ENCODE data around the gene CLIC4. TPM values are rescaled to one million over a fixed set of nuclear protein-coding genes. Genes with fewer than 3 reads are reported as not detected.

The CLIC4 gene
- total and polyA plus RNA-seq, 2 experiments from 2014 or later = 92.5 to 308 TPM

DNA sequence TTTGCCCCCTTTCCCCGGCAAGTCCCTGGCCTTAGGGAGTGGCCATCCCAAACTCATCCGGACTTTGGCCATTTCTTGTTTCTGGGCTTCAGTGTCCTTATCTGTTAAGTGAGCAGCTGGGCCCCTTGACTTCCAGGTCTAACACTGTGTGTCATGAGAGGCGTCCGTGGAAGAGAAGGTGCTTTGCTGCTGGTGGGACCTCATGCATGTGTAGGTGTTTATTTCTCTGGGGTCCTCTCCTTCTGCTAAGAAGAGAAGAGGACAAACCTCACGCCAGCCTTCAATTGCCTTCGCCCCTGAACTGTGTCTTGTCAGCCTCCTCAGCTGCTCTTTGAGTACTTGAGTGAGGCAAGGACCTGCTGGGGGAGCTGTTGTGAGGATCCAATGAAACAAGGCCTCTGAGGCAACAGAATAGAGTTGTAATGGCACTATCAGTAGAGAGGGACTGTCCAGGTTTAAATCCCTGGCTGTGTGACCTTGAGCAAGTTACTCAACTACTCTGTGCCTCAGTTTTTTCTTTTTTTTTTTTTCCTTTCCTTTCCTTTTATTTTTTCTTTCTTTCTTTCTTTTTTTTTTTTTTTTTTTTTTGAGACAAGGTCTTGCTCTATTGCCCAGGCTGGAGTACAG is 112.4 kb downstream of the CLIC4 start:
- no peaks in the 10 kb centered on the region for H3K36me3 ChIP-seq (ENCODE audit: insufficient read depth)
- H4K20me1 ChIP-seq (replicated peaks; ENCODE audit: insufficient read depth) = no peaks in the 10 kb centered on the region
- DNase-seq (ENCODE audit: low spot score) (peak; percentile 56), ATAC-seq (peak; percentile 68)
- Mint-ChIP-seq H3K9me3 (no peaks in the 10 kb centered on the region), H3K4me3 (no peak overlapping the region), H3K27me3 (ENCODE audit: insufficient read depth, low read depth, poor library complexity) (peaks cover 3% of the 10 kb centered on the region), H3K27ac (no peak overlapping the region), H3K4me1 (peaks cover 3% of the 10 kb centered on the region), H3K36me3 (ENCODE audit: low read depth) (no peaks in the 10 kb centered on the region)
- no peak overlapping the region for H3K4me3 ChIP-seq
- H3K27me3 ChIP-seq (ENCODE audit: insufficient read depth) = no peaks in the 10 kb centered on the region
- H3F3A ChIP-seq (replicated peaks; ENCODE audit: low read depth) = no peaks in the 10 kb centered on the region
- H2AFZ ChIP-seq = no peak overlapping the region
- no peaks in the 10 kb centered on the region for H3K9me2 ChIP-seq (ENCODE audit: insufficient read depth)
- no peaks in the 10 kb centered on the region for H3K4me1 ChIP-seq (ENCODE audit: insufficient read depth)
- no peak overlapping the region for H3K4me2 ChIP-seq
- H3K27ac ChIP-seq (ENCODE audit: low read depth) = no peak overlapping the region
- no peaks in the 10 kb centered on the region for H3K79me2 ChIP-seq (replicated peaks; ENCODE audit: insufficient read depth)
- TF ChIP-seq EZH2phosphoT487 (IDR thresholded peaks at IDR 0.05; ENCODE audit: unreplicated experiment) (no peak), ZNF114 (CRISPR knock-in tag; IDR thresholded peaks at IDR 0.05) (no peak), JUNB (IDR thresholded peaks at IDR 0.05; ENCODE audit: unreplicated experiment) (no peak), CREB1 (CRISPR knock-in tag; IDR thresholded peaks at IDR 0.05; ENCODE audit: low read depth) (no peak), ZNF331 (CRISPR knock-in tag; IDR thresholded peaks at IDR 0.05; ENCODE audit: low read depth) (no peak)
- TF ChIP-seq, protein P1, sequence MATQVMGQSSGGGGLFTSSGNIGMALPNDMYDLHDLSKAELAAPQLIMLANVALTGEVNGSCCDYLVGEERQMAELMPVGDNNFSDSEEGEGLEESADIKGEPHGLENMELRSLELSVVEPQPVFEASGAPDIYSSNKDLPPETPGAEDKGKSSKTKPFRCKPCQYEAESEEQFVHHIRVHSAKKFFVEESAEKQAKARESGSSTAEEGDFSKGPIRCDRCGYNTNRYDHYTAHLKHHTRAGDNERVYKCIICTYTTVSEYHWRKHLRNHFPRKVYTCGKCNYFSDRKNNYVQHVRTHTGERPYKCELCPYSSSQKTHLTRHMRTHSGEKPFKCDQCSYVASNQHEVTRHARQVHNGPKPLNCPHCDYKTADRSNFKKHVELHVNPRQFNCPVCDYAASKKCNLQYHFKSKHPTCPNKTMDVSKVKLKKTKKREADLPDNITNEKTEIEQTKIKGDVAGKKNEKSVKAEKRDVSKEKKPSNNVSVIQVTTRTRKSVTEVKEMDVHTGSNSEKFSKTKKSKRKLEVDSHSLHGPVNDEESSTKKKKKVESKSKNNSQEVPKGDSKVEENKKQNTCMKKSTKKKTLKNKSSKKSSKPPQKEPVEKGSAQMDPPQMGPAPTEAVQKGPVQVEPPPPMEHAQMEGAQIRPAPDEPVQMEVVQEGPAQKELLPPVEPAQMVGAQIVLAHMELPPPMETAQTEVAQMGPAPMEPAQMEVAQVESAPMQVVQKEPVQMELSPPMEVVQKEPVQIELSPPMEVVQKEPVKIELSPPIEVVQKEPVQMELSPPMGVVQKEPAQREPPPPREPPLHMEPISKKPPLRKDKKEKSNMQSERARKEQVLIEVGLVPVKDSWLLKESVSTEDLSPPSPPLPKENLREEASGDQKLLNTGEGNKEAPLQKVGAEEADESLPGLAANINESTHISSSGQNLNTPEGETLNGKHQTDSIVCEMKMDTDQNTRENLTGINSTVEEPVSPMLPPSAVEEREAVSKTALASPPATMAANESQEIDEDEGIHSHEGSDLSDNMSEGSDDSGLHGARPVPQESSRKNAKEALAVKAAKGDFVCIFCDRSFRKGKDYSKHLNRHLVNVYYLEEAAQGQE (IDR thresholded peaks at IDR 0.05; ENCODE audit: unreplicated experiment) = no peak
- TF ChIP-seq, protein P2, sequence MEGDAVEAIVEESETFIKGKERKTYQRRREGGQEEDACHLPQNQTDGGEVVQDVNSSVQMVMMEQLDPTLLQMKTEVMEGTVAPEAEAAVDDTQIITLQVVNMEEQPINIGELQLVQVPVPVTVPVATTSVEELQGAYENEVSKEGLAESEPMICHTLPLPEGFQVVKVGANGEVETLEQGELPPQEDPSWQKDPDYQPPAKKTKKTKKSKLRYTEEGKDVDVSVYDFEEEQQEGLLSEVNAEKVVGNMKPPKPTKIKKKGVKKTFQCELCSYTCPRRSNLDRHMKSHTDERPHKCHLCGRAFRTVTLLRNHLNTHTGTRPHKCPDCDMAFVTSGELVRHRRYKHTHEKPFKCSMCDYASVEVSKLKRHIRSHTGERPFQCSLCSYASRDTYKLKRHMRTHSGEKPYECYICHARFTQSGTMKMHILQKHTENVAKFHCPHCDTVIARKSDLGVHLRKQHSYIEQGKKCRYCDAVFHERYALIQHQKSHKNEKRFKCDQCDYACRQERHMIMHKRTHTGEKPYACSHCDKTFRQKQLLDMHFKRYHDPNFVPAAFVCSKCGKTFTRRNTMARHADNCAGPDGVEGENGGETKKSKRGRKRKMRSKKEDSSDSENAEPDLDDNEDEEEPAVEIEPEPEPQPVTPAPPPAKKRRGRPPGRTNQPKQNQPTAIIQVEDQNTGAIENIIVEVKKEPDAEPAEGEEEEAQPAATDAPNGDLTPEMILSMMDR (conservative IDR thresholded peaks at IDR 0.05; ENCODE audit: low read depth in 2 of 2) = peak; percentile 16 to 54; a peak in 2 of 4 replicates

DNA sequence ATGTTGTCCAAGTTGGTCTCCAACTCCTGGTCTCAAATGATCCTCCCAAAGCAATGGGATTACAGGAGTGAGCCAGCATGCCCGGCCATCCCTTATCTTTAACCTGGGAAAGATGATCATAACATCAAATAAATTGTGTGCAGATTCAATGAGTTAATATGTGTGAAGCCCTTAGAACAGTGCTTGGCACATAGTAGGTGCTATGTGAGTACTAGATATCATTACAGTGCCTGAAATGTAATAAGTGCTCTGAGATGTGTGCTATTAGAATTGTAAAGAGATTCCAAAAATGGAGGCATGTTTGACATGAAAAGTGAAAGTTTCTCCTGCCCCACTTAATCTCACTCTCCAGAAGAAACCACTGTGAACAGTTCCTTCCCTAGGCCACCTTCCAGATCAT is 113.0 kb downstream of the CLIC4 start:
- Mint-ChIP-seq H3K36me3 (ENCODE audit: low read depth) (no peaks in the 10 kb centered on the region), H3K27me3 (ENCODE audit: insufficient read depth, low read depth, poor library complexity) (peaks cover 3% of the 10 kb centered on the region), H3K9me3 (no peaks in the 10 kb centered on the region), H3K4me3 (no peak overlapping the region), H3K4me1 (peaks cover 3% of the 10 kb centered on the region), H3K27ac (no peak overlapping the region)
- DNase-seq (ENCODE audit: low spot score) (no peak), ATAC-seq (no peak)
- H3K9me2 ChIP-seq (ENCODE audit: insufficient read depth) = no peaks in the 10 kb centered on the region
- H3K36me3 ChIP-seq (ENCODE audit: insufficient read depth) = no peaks in the 10 kb centered on the region
- no peak overlapping the region for H3K4me2 ChIP-seq
- no peak overlapping the region for H3K4me3 ChIP-seq
- no peaks in the 10 kb centered on the region for H4K20me1 ChIP-seq (replicated peaks; ENCODE audit: insufficient read depth)
- no peak overlapping the region for H2AFZ ChIP-seq
- H3F3A ChIP-seq (replicated peaks; ENCODE audit: low read depth) = no peaks in the 10 kb centered on the region
- no peaks in the 10 kb centered on the region for H3K4me1 ChIP-seq (ENCODE audit: insufficient read depth)
- H3K79me2 ChIP-seq (replicated peaks; ENCODE audit: insufficient read depth) = no peaks in the 10 kb centered on the region
- no peak overlapping the region for H3K27ac ChIP-seq (ENCODE audit: low read depth)
- no peaks in the 10 kb centered on the region for H3K27me3 ChIP-seq (ENCODE audit: insufficient read depth)
- TF ChIP-seq ZNF331 (CRISPR knock-in tag; IDR thresholded peaks at IDR 0.05; ENCODE audit: low read depth) (no peak), POLR2AphosphoS5 (IDR thresholded peaks at IDR 0.05; ENCODE audit: low read depth) (no peak), NANOG (IDR thresholded peaks at IDR 0.05; ENCODE audit: borderline replicate concordance) (no peak), JUNB (IDR thresholded peaks at IDR 0.05; ENCODE audit: unreplicated experiment) (no peak), EZH2phosphoT487 (IDR thresholded peaks at IDR 0.05; ENCODE audit: unreplicated experiment) (no peak), CREB1 (CRISPR knock-in tag; IDR thresholded peaks at IDR 0.05; ENCODE audit: low read depth) (no peak), STAT1 (IDR thresholded peaks at IDR 0.05; ENCODE audit: unreplicated experiment) (no peak)
- TF ChIP-seq, protein P2 (conservative IDR thresholded peaks at IDR 0.05; ENCODE audit: low read depth in 2 of 2) = no peak
- TF ChIP-seq, protein P1 (IDR thresholded peaks at IDR 0.05; ENCODE audit: unreplicated experiment) = no peak
- TF ChIP-seq, protein P3, sequence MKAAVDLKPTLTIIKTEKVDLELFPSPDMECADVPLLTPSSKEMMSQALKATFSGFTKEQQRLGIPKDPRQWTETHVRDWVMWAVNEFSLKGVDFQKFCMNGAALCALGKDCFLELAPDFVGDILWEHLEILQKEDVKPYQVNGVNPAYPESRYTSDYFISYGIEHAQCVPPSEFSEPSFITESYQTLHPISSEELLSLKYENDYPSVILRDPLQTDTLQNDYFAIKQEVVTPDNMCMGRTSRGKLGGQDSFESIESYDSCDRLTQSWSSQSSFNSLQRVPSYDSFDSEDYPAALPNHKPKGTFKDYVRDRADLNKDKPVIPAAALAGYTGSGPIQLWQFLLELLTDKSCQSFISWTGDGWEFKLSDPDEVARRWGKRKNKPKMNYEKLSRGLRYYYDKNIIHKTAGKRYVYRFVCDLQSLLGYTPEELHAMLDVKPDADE (IDR thresholded peaks at IDR 0.05) = no peak

All from GM23338 (cell line).